GM21360 (cell line): ENCODE data around the gene APAF1.

Source experiments
- ATAC-seq: cut with Tn5 transposase; IDR thresholded peaks from one replicate; pipeline ENCODE4 v1.9.1; 2021; ENCODE audit warnings: mild to moderate bottlenecking, moderate library complexity; ENCODE audit not compliant: unreplicated experiment

APAF1 gene

GRCh38 chr12:98721204-98721702 is 76.2 kb downstream of the APAF1 start:
- ATAC-seq = no peak

- no peak for ATAC-seq
Observed at GRCh38 chr12:98724384-98725155, 79.5 kb downstream of the APAF1 start.

- peak; percentile 90 for ATAC-seq
Observed at GRCh38 chr12:98725476-98726247, 80.6 kb downstream of the APAF1 start.

- ATAC-seq = no peak
Observed at GRCh38 chr12:98727196-98727595, 82.1 kb downstream of the APAF1 start.

GRCh38 chr12:98730412-98730811 is 85.3 kb downstream of the APAF1 start:
- ATAC-seq = no peak

GRCh38 chr12:98733667-98734350 is 88.7 kb downstream of the APAF1 start:
- no peak for ATAC-seq

GRCh38 chr12:98735821-98736220 is 90.7 kb downstream of the APAF1 start:
- no peak for ATAC-seq

- ATAC-seq = no peak
Observed at GRCh38 chr12:98736352-98737321, 91.5 kb downstream of the APAF1 start.

GRCh38 chr12:98737322-98737712 is 92.2 kb downstream of the APAF1 start:
- ATAC-seq = no peak

- no peak for ATAC-seq
Observed at GRCh38 chr12:98738002-98738401, 92.9 kb downstream of the APAF1 start.

GRCh38 chr12:98738539-98738938 is 93.4 kb downstream of the APAF1 start:
- ATAC-seq = no peak

- no peak for ATAC-seq
Observed at GRCh38 chr12:98740751-98741150, 95.7 kb downstream of the APAF1 start.

GRCh38 chr12:98741196-98741555 is 96.1 kb downstream of the APAF1 start:
- ATAC-seq = no peak

- ATAC-seq = no peak
Observed at GRCh38 chr12:98741556-98742265, 96.6 kb downstream of the APAF1 start.

GRCh38 chr12:98743362-98743953 is 98.4 kb downstream of the APAF1 start:
- ATAC-seq = no peak

GRCh38 chr12:98744680-98745079 is 99.6 kb downstream of the APAF1 start:
- ATAC-seq = no peak

- peak; percentile 53 for ATAC-seq
Observed at GRCh38 chr12:98745578-98746391, 100.7 kb downstream of the APAF1 start.

- ATAC-seq = no peak
Observed at GRCh38 chr12:98748463-98748862, 103.4 kb downstream of the APAF1 start.

GRCh38 chr12:98750511-98750910 is 105.4 kb downstream of the APAF1 start:
- ATAC-seq = no peak
